Keratinocyte (primary cell): ENCODE measurements around the gene ATP11A.

Experiments
- EZH2 ChIP-seq: IDR thresholded peaks from one replicate; pipeline ENCODE4 v1.6.1; 2012; ENCODE audit warnings: inconsistent platforms, mild to moderate bottlenecking, low read length, moderate library complexity
- TF ChIP-seq, protein P1 (sequence below), 3 experiments: IDR thresholded peaks in 1 of 3; conservative IDR thresholded peaks in 1 of 3; optimal IDR thresholded peaks in 1 of 3; 2 replicates in 2 of 3; 3 replicates in 1 of 3; pipeline versions ENCODE3 to v1.5.1; 2011; ENCODE audit warnings: low read length in 3 of 3, mild to moderate bottlenecking in 3 of 3, moderate library complexity in 2 of 3, control low read depth in 1 of 3, inconsistent platforms in 1 of 3; ENCODE audit not compliant: insufficient read depth in 2 of 3; ENCODE audit errors: extremely low read depth in 1 of 3

- TF ChIP-seq, protein P1, sequence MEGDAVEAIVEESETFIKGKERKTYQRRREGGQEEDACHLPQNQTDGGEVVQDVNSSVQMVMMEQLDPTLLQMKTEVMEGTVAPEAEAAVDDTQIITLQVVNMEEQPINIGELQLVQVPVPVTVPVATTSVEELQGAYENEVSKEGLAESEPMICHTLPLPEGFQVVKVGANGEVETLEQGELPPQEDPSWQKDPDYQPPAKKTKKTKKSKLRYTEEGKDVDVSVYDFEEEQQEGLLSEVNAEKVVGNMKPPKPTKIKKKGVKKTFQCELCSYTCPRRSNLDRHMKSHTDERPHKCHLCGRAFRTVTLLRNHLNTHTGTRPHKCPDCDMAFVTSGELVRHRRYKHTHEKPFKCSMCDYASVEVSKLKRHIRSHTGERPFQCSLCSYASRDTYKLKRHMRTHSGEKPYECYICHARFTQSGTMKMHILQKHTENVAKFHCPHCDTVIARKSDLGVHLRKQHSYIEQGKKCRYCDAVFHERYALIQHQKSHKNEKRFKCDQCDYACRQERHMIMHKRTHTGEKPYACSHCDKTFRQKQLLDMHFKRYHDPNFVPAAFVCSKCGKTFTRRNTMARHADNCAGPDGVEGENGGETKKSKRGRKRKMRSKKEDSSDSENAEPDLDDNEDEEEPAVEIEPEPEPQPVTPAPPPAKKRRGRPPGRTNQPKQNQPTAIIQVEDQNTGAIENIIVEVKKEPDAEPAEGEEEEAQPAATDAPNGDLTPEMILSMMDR (optimal IDR thresholded peaks at IDR 0.05 in 1 of 3, IDR thresholded peaks at IDR 0.05 in 1 of 3, conservative IDR thresholded peaks at IDR 0.05 in 1 of 3; ENCODE audit: extremely low read depth in 1 of 3, insufficient read depth in 2 of 3, low read length in 3 of 3): no peak
- TF ChIP-seq EZH2: no peak
These were observed 85.2 kb downstream of the ATP11A start for GRCh38 chr13:112774829-112775565.
